GM21619 (cell line): ENCODE data around the gene TBC1D25.

Experiments
- ATAC-seq: cut with Tn5 transposase; IDR thresholded peaks from one replicate; pipeline ENCODE4 v1.9.1; 2021; ENCODE audit not compliant: unreplicated experiment

Gene TBC1D25

DNA sequence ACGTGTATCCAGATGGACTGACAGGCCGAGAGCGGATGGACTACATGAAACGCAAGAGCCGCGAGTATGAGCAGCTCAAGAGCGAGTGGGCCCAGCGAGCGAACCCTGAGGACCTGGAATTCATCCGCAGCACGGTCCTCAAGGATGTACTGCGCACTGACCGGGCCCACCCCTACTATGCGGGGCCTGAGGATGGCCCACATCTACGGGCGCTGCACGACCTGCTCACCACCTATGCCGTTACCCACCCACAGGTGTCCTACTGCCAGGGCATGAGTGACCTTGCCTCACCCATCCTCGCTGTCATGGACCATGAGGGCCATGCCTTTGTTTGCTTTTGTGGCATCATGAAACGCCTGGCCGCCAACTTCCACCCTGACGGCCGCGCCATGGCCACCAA, 20.1 kb downstream of the TBC1D25 start:
- no peak for ATAC-seq

DNA sequence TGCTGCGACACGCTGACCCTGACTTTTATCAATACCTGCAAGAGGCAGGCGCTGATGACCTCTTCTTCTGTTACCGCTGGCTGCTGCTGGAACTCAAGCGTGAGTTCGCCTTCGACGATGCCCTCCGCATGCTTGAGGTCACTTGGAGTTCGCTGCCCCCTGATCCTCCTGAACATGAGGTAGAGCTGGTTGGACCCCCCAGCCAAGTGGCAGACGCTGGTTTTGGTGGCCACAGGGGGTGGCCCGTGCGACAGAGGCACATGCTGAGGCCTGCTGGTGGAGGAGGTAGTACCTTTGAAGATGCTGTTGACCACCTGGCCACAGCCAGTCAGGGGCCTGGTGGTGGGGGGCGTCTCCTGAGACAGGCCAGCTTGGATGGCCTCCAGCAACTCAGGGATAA, 20.5 kb downstream of the TBC1D25 start:
- no peak for ATAC-seq

DNA sequence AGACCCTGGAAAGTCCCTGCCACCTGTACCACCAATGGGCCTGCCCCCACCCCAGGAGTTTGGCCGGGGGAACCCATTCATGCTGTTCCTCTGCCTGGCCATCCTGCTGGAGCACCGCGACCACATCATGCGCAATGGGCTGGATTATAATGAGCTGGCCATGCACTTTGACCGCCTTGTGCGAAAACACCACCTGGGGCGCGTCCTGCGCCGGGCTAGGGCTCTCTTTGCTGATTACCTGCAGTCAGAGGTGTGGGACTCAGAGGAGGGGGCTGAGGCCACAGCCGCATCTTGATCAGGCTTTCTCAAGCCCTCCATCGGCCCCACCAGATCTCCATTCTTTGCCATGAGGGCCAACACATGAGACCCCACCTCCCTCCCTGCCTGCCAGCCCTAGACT, 21.2 kb downstream of the TBC1D25 start:
- no peak for ATAC-seq

DNA sequence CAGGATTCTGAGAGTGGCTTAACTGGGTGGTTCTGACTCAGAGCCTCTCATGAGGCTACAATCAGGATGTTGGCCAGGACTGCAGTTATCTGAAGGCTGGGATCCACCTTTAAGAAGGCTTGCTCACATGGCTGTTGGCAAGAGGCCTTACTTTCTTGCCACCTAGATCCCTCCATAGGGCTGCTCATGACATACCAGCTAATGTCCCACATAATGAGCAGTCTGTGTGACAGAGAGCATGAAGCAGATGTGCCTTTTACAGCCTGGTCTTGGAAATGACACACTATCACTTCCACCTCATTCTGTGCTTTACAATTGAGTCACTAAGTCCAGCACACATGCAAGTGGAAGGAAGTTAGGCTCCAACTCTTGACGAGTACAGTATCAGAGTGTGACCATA, 30.4 kb downstream of the TBC1D25 start:
- peak; percentile 37 for ATAC-seq

DNA sequence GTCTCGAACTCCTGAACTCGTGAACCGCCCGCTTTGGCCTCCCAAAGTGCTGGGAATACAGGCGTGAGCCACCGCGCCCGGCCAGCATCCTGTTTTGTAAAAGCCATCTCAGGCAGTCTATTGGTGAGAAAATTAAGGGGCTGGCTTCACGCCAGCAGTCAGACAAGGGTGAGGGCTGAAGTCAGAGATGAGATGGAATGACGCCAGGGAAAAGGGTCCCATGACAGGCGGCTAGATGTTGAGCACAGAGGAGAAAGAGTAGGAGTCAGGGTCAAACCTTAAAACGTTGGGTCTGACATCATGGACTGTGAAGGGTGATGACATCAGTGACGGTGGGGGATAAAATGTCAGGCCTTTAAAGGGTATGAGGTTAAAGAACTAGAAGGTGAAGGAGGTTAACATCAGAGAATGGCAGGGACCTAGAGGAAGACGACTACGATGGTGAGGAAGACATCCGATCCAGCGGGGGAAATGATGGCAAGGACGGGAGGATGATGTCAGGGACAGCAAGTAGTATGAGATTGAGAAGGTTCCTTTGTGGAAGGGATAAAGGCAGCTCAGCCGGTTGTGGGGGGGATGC, 34.3 kb downstream of the TBC1D25 start:
- ATAC-seq: no peak

DNA sequence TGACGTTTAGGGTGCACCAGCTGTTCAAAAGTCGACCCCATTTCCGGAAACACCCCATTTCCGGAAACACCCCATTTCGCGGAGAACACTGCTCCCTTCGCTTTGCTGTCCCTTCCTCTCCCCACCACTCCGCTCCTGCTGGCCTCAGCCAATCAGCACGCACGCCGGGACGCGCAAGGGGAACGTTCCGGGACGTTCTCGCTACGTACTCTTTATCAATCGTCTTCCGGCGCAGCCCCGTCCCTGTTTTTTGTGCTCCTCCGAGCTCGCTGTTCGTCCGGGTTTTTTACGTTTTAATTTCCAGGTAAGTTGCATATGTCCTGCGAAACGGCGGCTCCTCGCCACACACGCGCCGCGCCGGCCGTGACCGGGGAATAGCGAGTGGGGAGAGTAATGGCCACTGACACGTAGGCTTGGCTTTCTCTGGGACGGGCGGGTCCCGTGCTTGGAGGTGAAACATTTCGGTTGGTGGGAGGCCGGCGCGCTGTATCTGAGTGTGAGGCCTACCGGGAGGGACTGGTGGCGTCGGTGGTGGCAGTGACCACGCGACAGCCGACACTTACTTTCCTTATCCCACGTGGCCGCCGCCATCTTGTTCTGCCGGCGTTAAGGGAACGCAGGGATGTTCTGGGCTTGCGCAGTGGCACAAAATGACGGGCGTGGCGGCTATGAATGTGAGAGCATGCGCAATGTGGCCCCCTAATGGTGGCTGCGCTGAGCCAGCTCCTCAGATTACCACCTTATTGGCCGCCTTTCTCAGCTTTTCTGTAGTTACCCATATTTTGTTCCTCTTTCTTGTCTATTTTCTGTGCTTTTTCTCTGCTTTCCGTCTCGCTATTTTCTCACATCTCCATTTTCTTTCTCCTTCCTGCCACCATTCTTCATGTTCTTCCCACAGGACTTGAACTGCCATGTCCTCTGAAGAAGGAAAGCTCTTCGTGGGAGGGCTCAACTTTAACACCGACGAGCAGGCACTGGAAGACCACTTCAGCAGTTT, 35.1 kb downstream of the TBC1D25 start, which contains the start of gene RBM3:
TSS of gene RBM3 (plus strand) at position 215 of the 997 bp plus-strand sequence. CDS start at position 912, 697 bp downstream.
- peak; percentile 90 for ATAC-seq

DNA sequence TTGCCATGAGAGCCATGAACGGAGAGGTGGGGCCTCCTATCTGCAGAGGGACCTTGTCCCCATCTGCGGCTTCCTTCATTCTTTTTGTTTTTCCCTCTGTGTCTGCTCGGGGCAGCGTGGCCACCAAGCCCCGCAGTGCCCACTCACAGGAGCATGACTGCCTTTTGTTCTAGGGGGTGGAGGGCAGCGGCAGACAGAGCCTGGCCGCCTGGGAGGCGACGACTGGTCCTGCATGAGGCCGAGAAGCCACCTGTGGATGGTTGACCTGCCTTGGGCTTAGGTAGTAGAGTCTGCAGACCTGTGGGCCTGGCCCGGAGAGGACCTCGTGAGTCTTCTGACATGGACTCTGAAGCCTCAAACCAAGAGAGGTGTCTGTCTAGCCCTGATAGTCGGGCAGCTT, 36.1 kb downstream of the TBC1D25 start:
- ATAC-seq: no peak

DNA sequence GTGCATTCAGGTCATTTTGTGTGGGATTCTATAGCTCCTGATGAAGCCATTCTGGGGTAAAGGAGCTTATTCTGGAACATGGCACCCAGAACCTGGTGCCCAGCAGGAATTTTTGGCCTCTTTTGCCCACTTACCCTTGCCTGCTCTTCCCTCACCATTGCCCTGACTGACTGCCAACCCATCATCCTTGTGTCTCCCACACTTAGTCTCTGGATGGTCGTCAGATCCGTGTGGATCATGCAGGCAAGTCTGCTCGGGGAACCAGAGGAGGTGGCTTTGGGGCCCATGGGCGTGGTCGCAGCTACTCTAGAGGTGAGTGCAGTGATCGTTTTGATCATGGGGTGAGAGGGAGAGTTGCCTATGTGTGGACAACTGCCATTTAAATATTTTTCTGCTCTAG, 36.6 kb downstream of the TBC1D25 start:
- no peak for ATAC-seq

DNA sequence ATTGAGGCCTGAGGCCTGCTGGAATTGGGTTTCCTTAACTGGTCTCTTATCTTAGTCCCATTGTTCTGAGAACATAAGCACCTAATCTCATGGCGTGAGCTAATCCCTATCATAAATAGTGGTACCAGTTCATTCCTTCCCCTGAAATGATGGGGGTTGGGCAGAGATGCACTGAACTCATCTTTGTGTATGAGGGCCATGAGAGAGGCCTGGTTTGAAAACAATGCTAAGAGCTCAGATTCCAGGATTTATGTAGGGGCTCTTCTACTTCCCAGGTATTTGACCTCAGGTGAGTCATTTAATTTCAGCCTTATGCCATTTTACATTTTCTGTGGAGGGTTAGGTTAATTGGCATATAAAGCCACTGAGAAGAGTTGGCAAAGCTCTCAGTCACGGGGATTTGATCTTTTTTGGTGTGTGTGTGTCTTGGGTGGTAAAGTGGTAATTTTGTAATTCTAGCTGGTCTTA, 39.2 kb downstream of the TBC1D25 start:
- ATAC-seq: no peak

DNA sequence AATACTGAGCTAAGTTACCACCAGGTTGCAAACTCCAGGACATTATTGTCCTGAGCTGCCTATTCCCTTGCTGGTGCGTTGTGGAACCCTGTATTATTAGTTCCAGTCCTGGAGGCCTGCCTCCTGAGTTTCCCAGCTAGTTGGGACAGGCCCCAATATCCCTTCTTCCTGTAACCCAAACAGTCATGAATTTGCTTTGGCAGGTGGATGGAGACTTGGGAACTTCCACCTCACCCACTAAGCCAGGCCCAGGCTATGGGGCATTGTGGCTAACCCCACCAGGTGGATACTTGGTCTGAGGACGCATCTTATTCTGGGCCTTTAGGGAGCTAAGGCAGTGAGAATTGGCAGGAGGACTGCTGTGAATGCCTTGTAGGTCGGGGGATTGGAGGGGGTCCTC, 39.7 kb downstream of the TBC1D25 start:
- ATAC-seq: no peak

DNA sequence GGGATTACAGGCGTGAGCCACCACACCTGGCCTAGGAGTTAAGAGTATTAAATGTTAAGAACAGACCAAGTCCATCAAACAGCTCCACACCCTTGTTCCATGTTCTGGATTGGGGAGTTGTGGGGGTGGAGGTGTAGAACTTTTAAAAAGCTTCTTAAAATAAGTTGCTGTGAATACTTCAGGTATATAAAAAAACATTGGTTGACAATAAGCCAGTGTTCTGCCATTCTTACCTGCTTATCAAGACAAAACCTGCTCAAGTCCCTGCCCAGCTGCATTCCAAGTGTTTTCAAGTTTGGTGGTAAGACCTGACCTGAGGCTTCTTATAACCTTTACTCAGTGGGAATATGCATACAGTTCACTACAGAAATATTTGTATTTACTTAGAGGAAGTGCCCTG, 41.1 kb downstream of the TBC1D25 start:
- no peak for ATAC-seq

DNA sequence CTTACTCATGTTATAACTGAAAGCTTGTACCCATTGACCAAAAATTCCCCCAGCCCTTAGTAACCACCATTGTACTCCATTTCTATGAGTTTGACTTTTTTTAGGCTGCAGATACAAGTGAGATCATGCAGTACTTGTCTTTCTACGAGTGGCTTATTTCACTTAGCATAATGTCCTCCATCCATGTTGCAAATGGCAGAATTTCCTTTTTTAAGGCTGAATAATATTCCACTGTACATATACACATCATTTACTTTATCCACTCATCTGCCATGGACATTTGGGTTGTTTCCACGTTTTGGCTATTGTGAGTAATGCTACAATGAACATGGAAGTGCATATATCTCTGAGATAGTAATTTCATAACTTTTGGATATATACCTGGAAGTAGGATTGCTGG, 45.2 kb downstream of the TBC1D25 start:
- ATAC-seq: no peak

DNA sequence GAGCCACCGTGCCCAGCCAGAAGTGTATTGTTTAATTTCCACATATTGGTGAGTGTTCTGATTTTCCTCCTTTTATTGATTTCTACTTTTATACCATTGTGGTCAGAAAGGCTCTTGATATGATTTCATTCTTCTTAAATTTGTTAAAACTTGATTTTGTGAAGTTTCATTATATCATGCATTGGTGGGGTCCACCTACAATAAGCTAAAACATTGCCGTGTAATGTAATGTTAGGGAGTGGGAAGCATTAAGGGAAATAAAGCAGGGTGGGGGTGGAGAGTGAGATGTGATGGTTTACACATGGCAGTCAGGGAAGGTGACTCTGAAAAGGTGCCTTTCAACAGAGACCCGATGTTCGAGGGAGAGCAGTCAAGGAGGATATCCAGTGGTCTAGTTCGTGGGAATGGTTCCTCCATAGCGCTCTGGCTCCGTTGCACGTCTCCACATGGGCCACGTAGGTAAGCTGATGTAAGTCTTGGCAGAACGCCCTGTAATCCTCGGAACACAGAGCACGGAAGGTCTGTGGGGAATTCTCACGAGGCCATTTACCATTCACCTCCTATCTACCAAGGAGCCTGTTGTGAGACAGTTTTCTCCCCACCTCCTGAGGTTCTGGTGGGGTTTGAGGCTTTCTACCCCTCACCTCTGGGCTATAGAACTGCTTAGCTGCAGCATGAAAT, 50.1 kb downstream of the TBC1D25 start:
- ATAC-seq: no peak

DNA sequence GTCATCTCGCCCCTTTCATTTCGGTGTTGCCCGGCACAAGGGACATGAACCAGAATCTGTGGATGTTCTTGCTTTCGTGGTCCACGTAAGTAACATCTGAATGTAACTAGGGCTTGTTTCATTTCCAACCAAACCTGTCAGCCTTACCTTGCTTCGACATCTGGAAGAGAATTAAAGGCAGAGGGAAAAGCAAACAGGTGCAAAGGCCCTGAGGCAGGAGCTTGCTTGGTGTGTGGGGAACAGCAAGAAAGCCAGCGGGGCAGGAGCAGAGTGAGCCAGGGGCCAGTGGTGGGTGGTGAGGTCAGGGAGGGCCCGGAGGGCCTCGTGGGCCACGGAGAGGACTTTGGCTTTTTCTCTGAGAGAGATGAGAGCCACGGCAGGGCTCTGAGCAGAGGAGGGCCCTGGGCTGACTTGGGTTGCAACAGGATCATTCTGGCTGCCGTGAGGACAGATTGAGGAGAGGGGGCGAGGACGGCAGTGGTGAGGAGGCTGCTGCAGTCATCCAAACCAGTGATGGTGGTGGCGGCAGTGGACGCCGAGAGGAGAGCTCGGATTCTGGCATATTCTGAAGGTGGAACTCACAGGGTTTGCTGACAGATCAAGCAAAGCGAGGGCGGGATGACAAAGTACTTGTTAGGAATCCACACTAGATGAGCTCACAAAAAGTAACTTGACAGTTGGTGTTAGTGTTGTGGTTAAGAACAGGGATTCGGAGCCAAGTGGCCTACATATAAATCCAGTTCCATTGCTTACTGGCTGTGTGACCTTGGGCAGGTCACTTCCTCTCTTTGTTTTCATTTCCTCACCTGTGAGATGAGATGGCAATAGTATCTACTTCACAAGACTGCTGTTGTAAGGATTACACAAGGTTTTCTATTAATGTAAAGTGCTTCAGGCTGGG, 50.9 kb downstream of the TBC1D25 start:
- ATAC-seq: no peak

DNA sequence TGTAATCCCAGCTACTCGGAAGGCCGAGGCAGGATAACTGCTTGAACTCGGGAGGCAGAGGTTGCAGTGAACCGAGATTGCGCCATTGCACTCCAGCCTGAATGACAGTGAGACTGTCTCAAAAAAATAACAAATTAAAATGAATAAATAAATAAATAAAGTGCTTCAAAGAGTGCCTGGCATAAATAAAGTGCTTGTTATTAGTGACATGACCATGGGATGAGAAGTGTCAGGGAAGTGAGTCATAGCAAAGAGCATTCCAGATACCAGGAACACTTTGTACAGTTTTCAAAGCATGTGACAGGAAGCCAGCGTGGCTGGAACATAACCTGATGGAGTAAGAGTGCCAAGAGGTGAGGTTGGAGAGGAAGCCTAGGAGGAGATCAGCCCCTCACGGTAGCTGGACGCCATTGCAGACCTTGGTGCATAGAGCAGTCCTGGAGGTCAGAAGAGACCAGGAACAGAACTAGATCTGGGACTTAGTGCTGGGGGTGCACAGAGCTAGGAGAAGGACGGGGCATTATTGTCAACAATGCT, 51.8 kb downstream of the TBC1D25 start:
- no peak for ATAC-seq

DNA sequence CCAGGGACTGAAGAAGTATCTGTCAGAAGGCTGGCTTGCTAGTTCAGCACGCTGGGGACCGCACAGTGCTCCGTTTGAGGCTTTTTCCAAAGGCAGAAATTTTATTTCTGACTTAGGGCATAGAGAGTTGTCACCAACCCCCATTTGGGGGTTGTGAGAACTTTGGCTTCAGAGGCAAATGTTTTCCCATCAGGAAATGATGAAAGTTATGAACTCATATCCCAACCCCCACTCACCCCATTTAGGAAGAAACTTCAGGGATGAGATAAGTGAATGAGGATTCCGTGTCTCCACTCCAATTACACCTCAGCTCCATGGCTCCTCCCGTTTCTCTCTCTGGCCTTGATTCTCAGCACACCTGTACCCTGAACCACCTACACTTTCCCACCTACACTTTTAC, 53.5 kb downstream of the TBC1D25 start:
- ATAC-seq: no peak

DNA sequence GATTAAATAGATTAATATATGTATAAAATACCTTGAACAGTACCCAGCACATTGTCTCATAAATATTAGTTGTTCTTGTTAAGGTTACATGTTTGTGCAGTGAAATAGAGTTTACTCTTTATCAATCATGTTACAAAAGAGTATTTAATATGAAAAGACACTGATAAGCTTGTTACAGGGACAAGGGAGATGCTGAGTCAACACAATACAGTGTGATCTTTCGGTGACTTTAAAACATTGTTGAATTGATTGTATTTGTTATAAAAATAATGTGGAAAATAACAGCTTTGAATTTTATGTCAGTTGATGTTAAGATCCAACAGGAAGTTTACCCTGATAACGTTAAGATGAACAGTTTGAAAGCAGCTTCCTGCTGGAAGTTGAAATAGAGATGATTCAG, 56.4 kb downstream of the TBC1D25 start:
- ATAC-seq: no peak

DNA sequence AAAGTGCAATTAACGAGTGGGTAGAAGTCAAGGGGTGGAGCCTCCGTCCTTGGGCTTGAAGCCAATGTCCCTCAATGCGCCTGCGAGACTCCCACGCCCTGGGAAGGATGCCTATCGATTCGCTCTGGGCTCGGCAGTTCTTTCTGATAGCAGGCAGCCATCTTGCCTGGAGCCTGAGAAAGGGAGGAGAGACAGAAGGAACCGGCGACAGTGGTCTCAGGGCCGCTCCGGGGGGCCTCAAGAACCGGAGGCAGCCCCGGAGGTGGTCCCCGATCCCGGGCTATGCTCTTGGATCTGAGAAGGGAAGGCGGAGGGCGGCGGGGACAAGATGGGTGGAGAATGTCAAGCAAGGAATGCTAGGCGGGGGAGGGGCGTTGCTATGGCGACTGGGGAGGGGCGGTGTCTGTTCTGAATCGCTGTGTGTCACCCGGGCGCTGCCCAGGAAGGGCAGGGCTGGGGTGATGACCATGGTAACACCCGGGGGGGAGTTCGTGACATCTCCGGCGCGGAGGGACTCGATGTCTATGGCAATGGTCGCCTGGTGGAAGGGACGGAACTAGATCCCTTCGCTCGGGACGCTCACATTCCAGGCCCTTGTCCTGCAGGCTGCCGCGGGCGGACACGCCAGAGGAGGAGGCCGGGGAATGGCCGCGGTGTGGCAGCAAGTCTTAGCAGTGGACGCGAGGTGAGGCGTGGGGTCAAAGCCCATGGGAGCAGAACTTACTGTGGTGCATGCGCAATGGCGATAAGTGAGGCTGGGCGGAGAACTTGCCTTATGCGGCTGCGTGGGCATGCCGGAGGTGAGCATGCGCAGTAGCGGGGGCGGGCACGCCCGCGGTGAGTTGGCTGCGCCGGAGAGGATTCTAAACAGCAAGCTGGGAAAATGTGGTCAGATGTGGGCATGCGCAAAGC, 58.1 kb downstream of the TBC1D25 start, which contains the start of gene WDR13:
TSS of gene WDR13 (plus strand) at position 140 of the 912 bp plus-strand sequence. CDS start at position 645, 505 bp downstream.
- ATAC-seq: peak; percentile 68

DNA sequence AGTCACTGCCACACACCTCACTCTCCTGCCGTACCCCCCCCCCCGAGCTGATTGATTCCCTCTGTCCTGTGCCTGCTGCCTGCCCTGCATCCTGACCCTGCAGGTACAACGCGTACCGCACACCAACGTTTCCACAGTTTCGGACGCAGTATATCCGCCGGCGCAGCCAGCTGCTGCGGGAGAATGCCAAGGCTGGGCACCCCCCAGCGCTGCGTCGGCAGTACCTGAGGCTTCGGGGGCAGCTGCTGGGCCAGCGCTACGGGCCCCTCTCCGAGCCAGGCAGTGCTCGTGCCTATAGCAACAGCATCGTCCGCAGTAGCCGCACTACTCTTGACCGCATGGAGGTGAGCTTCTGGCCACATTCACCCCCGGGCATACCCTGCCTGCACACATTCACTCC, 59.1 kb downstream of the TBC1D25 start:
- no peak for ATAC-seq
